Karpas-422 (cell line): ENCODE measurements around the gene DNAI4. TPM values are rescaled to one million over a fixed set of nuclear protein-coding genes. Genes with fewer than 3 reads are reported as not detected.
"Not testable (repeated sequence)": the region's sequence is repeated elsewhere in the genome, so short reads cannot be mapped to it uniquely, and the experiment has no call there.

ENCODE experiments used
- DNase-seq: peaks from one replicate; pipeline ENCODE4 v3.0.0-alpha.2; 2015
- H2AFZ ChIP-seq: fragments of 200-600 bp; sonication (generic); 2 replicates; pipeline ENCODE4 v1.6.1; 2014; ENCODE audit warnings: antibody characterized with exemption, low read length, mixed read lengths
- H3K27ac ChIP-seq: fragments of 200-600 bp; sonication (generic); 2 replicates; pipeline ENCODE4 v1.5.1; 2014; ENCODE audit warnings: mild to moderate bottlenecking, low read length, moderate library complexity
- H3K27me3 ChIP-seq: fragments of 200-600 bp; sonication (generic); 2 replicates; pipeline ENCODE4 v1.6.1; 2014; ENCODE audit warnings: low read length, mixed read lengths
- H3K36me3 ChIP-seq: fragments of 200-600 bp; sonication (generic); 2 replicates; pipeline ENCODE4 v1.6.1; 2014; ENCODE audit warnings: low read length, mixed read lengths; ENCODE audit not compliant: insufficient read depth
- H3K4me1 ChIP-seq: fragments of 200-600 bp; sonication (generic); 2 replicates; pipeline ENCODE4 v1.6.1; 2014; ENCODE audit warnings: mild to moderate bottlenecking, low read length, mixed read lengths
- H3K4me2 ChIP-seq: fragments of 200-600 bp; sonication (generic); 2 replicates; pipeline ENCODE4 v1.6.1; 2014; ENCODE audit warnings: low read length, low read depth, mild to moderate bottlenecking; ENCODE audit not compliant: poor library complexity, severe bottlenecking
- H3K4me3 ChIP-seq: fragments of 200-600 bp; sonication (generic); 2 replicates; pipeline ENCODE4 v1.5.1; 2014; ENCODE audit warnings: mild to moderate bottlenecking, antibody characterized with exemption, low read length, mixed read lengths
- H3K79me2 ChIP-seq: fragments of 200-600 bp; sonication (generic); 2 replicates; pipeline ENCODE4 v1.6.1; 2014; ENCODE audit warnings: mild to moderate bottlenecking, low read length, mixed read lengths
- H3K9ac ChIP-seq: fragments of 200-600 bp; sonication (generic); 2 replicates; pipeline ENCODE4 v1.6.0; 2014; ENCODE audit warnings: low read length
- H3K9me2 ChIP-seq: fragments of 200-600 bp; sonication (generic), shearing (Covaris generic); replicated peaks from 2 replicates; pipeline ENCODE4 v1.6.0; 2014; ENCODE audit warnings: mild to moderate bottlenecking, low read length, moderate library complexity; ENCODE audit not compliant: insufficient read depth
- H3K9me3 ChIP-seq: fragments of 300-700, 200-600 bp; sonication (generic); 2 replicates; pipeline ENCODE4 v1.6.1; 2014; ENCODE audit warnings: low read length, mixed read lengths
- H4K20me1 ChIP-seq: fragments of 200-600 bp; sonication (generic); 2 replicates; pipeline ENCODE4 v1.6.1; 2014; ENCODE audit warnings: mild to moderate bottlenecking, antibody characterized with exemption, low read length, low read depth; ENCODE audit not compliant: insufficient read depth
- total RNA-seq: library from RNA; depleted of rRNA; stranded (reverse); fragments of >200 nt; shearing (Covaris generic); gene quantifications from 2 replicates; pipeline ENCODE4 v1.2.3, GENCODE V29; 2014; ENCODE audit warnings: low replicate concordance

Gene DNAI4
- total RNA-seq, 1 experiment from 2014 or later: 0.48 TPM

DNA sequence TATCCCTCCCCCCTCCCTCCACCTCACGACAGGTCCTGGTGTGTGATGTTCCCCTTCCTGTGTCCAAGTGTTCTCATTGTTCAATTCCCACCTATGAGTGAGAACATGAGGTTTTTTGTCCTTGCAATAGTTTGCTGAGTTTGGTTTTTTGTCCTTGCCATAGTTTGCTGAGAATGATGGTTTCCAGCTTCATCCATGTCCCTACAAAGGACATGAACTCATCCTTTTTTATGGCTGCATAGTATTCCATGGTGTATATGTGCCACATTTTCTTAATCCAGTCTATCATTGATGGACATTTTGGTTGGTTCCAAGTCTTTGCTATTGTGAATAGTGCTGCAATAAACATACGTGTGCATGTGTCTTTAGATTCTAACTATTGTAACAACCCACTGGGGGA is 128.8 kb downstream of the DNAI4 start:
- H3K9me2 ChIP-seq, DNase-seq, H3K36me3 ChIP-seq, H3K27ac ChIP-seq, H3K79me2 ChIP-seq, H3K27me3 ChIP-seq, H3K4me2 ChIP-seq, H3K9ac ChIP-seq, H3K4me3 ChIP-seq, H3K9me3 ChIP-seq, H3K4me1 ChIP-seq, H2AFZ ChIP-seq, H4K20me1 ChIP-seq: not testable (repeated sequence)

DNA sequence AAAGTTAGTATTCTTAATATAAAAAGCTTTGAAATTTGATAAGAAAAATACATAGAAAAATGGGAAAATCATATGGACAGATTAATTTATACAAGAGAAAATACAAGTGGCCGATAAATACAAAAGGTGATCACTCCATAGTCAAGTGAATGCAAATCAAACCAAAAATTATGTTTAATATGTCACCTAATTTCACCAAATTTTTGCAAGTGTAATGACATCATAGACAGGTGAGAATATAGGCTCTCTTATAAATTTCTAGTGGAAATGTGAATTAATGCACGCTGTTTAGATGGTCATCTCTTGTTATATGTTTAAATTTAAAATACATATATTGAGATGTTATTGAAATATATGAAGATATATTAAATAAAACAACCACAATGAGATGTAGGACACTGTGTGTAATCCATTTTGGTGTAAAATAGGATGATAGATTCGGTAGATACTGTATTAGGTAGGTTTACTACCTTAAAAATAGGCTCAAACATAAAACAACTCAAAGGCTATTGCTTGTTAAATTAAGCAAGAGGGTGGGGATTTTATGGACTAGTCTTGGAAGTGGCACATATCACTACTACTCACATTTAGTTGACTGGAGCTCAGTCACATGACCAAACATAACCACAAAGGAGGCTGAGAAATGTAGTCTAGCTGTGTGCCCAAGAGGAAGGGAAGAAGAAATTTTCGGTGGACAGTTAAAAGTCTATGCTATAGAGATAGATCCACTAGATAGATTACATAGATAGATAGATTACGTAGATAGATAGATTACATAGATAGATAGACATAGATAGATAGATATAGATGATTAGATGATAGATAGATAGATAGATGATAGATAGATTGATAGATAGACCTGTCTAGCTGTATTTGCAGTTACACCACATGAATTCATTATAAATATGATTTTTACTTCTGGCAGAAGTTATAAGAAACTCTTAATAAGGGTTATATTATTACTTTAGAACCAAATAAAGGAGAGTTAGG is 132.7 kb downstream of the DNAI4 start:
- Histone ChIP-seq H3K4me3 (no peak overlapping the region), H3K27ac (no peak overlapping the region), H3K9me2 (no peaks in the 10 kb centered on the region), H3K4me1 (no peaks in the 10 kb centered on the region), H3K9me3 (no peaks in the 10 kb centered on the region), H3K4me2 (no peak overlapping the region), H3K36me3 (no peaks in the 10 kb centered on the region), H3K79me2 (no peaks in the 10 kb centered on the region), H3K27me3 (no peaks in the 10 kb centered on the region), H2AFZ (no peak overlapping the region), H3K9ac (no peak overlapping the region), H4K20me1 (no peaks in the 10 kb centered on the region)
- no peak for DNase-seq

DNA sequence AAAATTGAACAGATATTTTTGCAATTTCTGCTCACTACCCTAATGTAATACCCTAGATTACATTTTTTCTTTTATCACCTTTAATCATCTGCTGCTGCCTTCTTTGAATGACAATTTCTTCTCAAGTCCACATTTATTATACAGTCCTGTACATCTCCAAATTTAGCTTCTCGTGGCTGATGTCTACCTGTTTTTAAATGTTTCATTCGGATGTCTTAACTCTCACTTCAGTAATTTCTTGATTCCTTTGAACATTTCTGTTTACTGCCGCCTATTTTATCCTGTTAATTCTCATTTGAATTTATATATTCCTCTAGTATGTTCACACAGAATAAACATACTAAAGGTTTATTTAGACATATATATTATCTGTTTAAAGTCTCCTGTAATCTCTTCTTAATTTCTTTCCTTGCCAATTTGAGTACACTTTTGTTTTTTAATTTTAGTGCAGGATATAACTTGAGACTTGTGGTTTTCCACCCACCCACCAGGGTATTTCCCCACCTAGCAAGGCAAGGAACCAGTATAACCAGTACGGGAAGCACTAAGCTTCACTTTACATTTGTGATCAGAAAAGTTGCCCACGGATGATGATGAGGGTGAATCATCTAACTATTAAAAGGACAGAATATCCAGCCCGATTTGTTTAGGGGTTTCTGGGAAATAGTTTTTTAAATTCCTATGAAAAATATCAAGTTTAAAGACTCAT is 136.3 kb downstream of the DNAI4 start:
- Histone ChIP-seq H3K79me2 (no peaks in the 10 kb centered on the region), H3K9me3 (no peaks in the 10 kb centered on the region), H3K4me1 (no peaks in the 10 kb centered on the region), H3K36me3 (no peaks in the 10 kb centered on the region), H2AFZ (no peak overlapping the region), H3K27ac (no peak overlapping the region), H3K9ac (no peak overlapping the region), H3K27me3 (no peaks in the 10 kb centered on the region), H3K4me2 (no peak overlapping the region), H3K9me2 (no peaks in the 10 kb centered on the region), H4K20me1 (no peaks in the 10 kb centered on the region), H3K4me3 (no peak overlapping the region)
- no peak for DNase-seq

DNA sequence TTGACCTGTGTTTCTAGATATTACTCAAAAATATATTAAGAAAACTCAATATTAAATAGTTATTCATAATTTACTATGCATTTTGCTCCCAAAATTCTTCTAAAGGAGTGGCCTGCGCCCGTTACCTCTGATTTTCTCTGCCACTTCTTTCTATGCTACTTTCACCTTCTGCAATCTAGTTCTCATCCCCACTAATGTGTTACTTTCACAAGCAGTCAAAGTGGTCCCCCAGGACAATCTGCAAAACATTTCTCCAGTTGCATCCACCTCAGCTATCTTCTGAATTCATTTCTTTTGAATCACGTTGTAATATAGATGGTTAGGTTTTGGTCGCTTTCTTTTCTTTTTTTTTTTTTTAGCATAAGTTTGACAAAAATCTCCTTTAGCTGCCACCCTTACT is 137.0 kb downstream of the DNAI4 start:
- Histone ChIP-seq H3K79me2 (no peaks in the 10 kb centered on the region), H3K4me1 (no peaks in the 10 kb centered on the region), H3K9me2 (no peaks in the 10 kb centered on the region), H2AFZ (no peak overlapping the region), H4K20me1 (no peaks in the 10 kb centered on the region), H3K9me3 (no peaks in the 10 kb centered on the region), H3K36me3 (no peaks in the 10 kb centered on the region), H3K27ac (no peak overlapping the region), H3K4me2 (no peak overlapping the region), H3K9ac (no peak overlapping the region), H3K4me3 (no peak overlapping the region), H3K27me3 (no peaks in the 10 kb centered on the region)
- no peak for DNase-seq

DNA sequence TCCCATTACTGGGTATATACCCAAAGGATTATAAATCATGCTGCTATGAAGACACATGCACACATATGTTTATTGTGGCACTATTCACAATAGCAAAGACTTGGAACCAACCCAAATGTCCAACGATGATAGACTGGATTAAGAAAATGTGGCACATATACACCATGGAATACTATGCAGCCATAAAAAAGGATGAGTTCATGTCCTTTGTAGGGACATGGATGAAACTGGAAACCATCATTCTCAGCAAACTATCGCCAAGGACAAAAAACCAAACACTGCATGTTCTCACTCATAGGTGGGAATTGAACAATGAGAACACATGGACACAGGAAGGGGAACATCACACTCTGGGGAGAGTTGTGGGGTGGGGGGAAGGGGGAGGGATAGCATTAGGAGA is 138.9 kb downstream of the DNAI4 start:
- not testable (repeated sequence) for H2AFZ ChIP-seq, DNase-seq, H3K27me3 ChIP-seq, H3K27ac ChIP-seq, H3K36me3 ChIP-seq, H3K9me3 ChIP-seq, H3K4me2 ChIP-seq, H3K79me2 ChIP-seq, H4K20me1 ChIP-seq, H3K4me3 ChIP-seq, H3K4me1 ChIP-seq, H3K9ac ChIP-seq, H3K9me2 ChIP-seq

DNA sequence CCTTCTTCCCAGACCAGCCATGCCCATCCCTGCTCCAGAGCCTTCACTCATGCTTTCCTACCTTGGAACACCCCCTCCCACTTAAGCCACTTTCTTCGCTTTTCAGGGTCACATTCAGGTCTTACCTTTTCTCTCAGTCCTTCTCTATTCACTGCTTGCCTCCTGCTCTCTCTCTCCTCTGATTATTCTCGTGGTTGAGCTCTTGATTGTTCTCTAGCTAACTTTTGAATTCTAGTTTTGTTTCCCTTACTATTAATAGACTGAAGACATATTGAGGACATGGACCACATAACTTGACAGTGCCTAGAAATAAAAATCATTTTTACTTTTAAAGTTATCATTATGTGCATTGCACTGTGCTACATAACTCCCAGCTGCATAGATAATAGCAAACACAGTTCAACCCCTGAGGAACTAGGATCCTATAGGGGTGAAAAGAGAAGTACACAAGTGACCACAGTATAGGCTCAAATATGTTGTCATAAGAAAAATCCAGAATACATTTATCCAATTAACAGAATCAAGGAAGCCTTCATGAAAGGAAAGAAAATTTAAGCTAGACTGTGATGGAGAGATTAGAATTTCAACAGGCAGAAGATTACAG is 145.1 kb downstream of the DNAI4 start:
- no peaks in the 10 kb centered on the region for H3K79me2 ChIP-seq
- DNase-seq: no peak
- H3K4me3 ChIP-seq: no peak overlapping the region
- no peak overlapping the region for H3K27ac ChIP-seq
- H2AFZ ChIP-seq: no peak overlapping the region
- no peaks in the 10 kb centered on the region for H3K9me2 ChIP-seq
- H3K4me2 ChIP-seq: no peak overlapping the region
- no peaks in the 10 kb centered on the region for H3K36me3 ChIP-seq
- no peaks in the 10 kb centered on the region for H3K4me1 ChIP-seq
- H3K9me3 ChIP-seq: no peaks in the 10 kb centered on the region
- H4K20me1 ChIP-seq: no peaks in the 10 kb centered on the region
- no peaks in the 10 kb centered on the region for H3K27me3 ChIP-seq
- no peak overlapping the region for H3K9ac ChIP-seq

DNA sequence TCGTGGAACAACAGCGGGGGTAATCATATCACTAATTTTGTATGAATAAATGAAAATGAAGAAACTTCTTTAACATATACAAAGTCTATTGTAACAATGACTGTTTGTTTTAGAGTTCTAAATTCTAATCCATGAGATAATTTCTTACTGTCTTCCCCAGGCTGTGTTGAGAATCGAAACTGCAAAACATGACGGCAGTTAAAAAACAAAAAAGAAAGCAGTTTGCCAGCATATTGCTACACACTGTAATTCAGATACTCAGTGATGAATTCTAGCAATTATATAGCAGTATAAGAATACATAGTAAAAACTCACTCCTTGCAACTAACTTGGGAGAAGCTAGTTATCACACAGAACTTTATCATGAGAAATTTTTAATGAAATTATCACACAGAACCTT is 145.7 kb downstream of the DNAI4 start:
- no peaks in the 10 kb centered on the region for H3K79me2 ChIP-seq
- DNase-seq: no peak
- no peak overlapping the region for H2AFZ ChIP-seq
- H3K36me3 ChIP-seq: no peaks in the 10 kb centered on the region
- no peaks in the 10 kb centered on the region for H3K4me1 ChIP-seq
- no peaks in the 10 kb centered on the region for H3K9me3 ChIP-seq
- no peaks in the 10 kb centered on the region for H3K9me2 ChIP-seq
- H3K27me3 ChIP-seq: no peaks in the 10 kb centered on the region
- H4K20me1 ChIP-seq: no peaks in the 10 kb centered on the region
- no peak overlapping the region for H3K4me2 ChIP-seq
- H3K4me3 ChIP-seq: no peak overlapping the region
- no peak overlapping the region for H3K9ac ChIP-seq
- no peak overlapping the region for H3K27ac ChIP-seq

DNA sequence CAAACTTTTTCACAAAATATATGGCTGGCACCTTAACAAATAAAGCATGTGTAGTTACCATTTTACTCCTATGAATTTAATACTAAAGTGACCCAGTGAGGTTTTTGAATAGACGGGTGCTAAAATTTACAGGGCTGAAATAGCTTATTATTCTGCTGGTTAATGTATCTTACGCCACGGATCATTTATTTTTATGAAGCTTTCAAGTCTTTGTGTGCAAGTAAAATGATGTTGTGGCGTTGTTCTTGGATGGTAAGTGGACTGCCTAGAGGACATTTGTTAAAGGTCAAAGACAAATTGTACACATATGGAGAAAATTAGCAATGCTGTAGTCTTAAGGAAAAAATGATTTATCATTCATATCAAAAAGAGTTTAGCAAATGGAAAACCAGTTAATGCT is 146.4 kb downstream of the DNAI4 start:
- Histone ChIP-seq H3K36me3 (no peaks in the 10 kb centered on the region), H3K9me2 (no peaks in the 10 kb centered on the region), H3K27me3 (no peaks in the 10 kb centered on the region), H3K9ac (no peak overlapping the region), H2AFZ (no peak overlapping the region), H3K27ac (no peak overlapping the region), H3K9me3 (no peaks in the 10 kb centered on the region), H3K4me1 (no peaks in the 10 kb centered on the region), H4K20me1 (no peaks in the 10 kb centered on the region), H3K4me2 (no peak overlapping the region), H3K4me3 (no peak overlapping the region), H3K79me2 (no peaks in the 10 kb centered on the region)
- DNase-seq: no peak
